H9 (cell line): ENCODE results near the gene CLCN2. TPM values are rescaled to one million over a fixed set of nuclear protein-coding genes. Genes with fewer than 3 reads are reported as not detected.
A peak's percentile ranks its signal among the peaks of the same experiment; 100 is the strongest.

Source experiments
- DNase-seq: peaks from one replicate; pipeline ENCODE4 v3.0.0-alpha.2; 2017
- H2AFZ ChIP-seq: one replicate; pipeline ENCODE4 v1.6.1; 2013; ENCODE audit warnings: mild to moderate bottlenecking, low read length, control low read depth, moderate library complexity
- H2AK5ac ChIP-seq: 2 replicates; pipeline ENCODE4 v1.6.1; 2013; ENCODE audit warnings: low read length, control low read depth, mixed read lengths; ENCODE audit not compliant: insufficient read length
- H2BK120ac ChIP-seq: one replicate; pipeline ENCODE4 v1.6.1; 2013; ENCODE audit warnings: low read depth, mild to moderate bottlenecking, low read length, control low read depth, inconsistent platforms; ENCODE audit not compliant: poor library complexity, severe bottlenecking
- H2BK12ac ChIP-seq: 2 replicates; pipeline ENCODE4 v1.6.1; 2013; ENCODE audit warnings: low read length, control low read depth, mixed read lengths, low read depth; ENCODE audit not compliant: insufficient read length
- H2BK15ac ChIP-seq: 2 replicates; pipeline ENCODE4 v1.6.1; 2013; ENCODE audit warnings: low read depth, low read length, control low read depth
- H2BK20ac ChIP-seq: one replicate; pipeline ENCODE4 v1.6.1; 2013; ENCODE audit warnings: low read depth, mild to moderate bottlenecking, low read length, control low read depth, inconsistent platforms; ENCODE audit not compliant: poor library complexity, severe bottlenecking
- H2BK5ac ChIP-seq: 2 replicates; pipeline ENCODE4 v1.6.1; 2013; ENCODE audit warnings: low read length, control low read depth, mixed read lengths; ENCODE audit not compliant: insufficient read length
- H3K14ac ChIP-seq: 2 replicates; pipeline ENCODE4 v1.6.1; 2013; ENCODE audit warnings: low read length, control low read depth; ENCODE audit not compliant: insufficient read depth
- H3K18ac ChIP-seq: 2 replicates; pipeline ENCODE4 v1.6.1; 2013; ENCODE audit warnings: low read depth, mild to moderate bottlenecking, mixed read lengths, low read length, control low read depth; ENCODE audit not compliant: insufficient read length
- H3K23ac ChIP-seq: 2 replicates; pipeline ENCODE4 v1.6.1; 2013; ENCODE audit warnings: low read length, control low read depth, mixed read lengths, low read depth; ENCODE audit not compliant: insufficient read length
- H3K23me2 ChIP-seq: 2 replicates; pipeline ENCODE4 v1.6.1; 2013; ENCODE audit warnings: low read depth, mild to moderate bottlenecking, mixed read lengths, low read length, control low read depth; ENCODE audit not compliant: insufficient read length, poor library complexity, severe bottlenecking
- H3K27ac ChIP-seq: 2 replicates; pipeline ENCODE4 v1.5.1; 2013; ENCODE audit warnings: low read length, control low read depth, mixed read lengths, low read depth; ENCODE audit not compliant: insufficient read length
- H3K27me3 ChIP-seq: 2 replicates; pipeline ENCODE4 v1.6.1; 2013; ENCODE audit warnings: low read length, control low read depth, inconsistent platforms; ENCODE audit not compliant: insufficient read depth
- H3K4ac ChIP-seq: 2 replicates; pipeline ENCODE4 v1.6.1; 2013; ENCODE audit warnings: low read depth, mild to moderate bottlenecking, control low read depth, inconsistent platforms, low read length, moderate library complexity
- H3K4me1 ChIP-seq: 2 replicates; pipeline ENCODE4 v1.6.1; 2013; ENCODE audit warnings: low read length, control low read depth, inconsistent platforms; ENCODE audit not compliant: insufficient read depth
- H3K4me2 ChIP-seq: 2 replicates; pipeline ENCODE4 v1.6.1; 2013; ENCODE audit warnings: low read length, control low read depth, mixed read lengths; ENCODE audit not compliant: insufficient read length, insufficient read depth
- H3K56ac ChIP-seq: 2 replicates; pipeline ENCODE4 v1.6.1; 2013; ENCODE audit warnings: low read depth, mild to moderate bottlenecking, mixed read lengths, low read length, control low read depth; ENCODE audit not compliant: insufficient read length
- H3K79me1 ChIP-seq: 2 replicates; pipeline ENCODE4 v1.6.1; 2013; ENCODE audit warnings: low read depth, mild to moderate bottlenecking, moderate library complexity, low read length, control low read depth, inconsistent platforms; ENCODE audit not compliant: insufficient read depth, poor library complexity, severe bottlenecking
- H3K79me2 ChIP-seq: 2 replicates; pipeline ENCODE4 v1.6.1; 2013; ENCODE audit warnings: low read length, control low read depth, inconsistent platforms; ENCODE audit not compliant: insufficient read depth
- H3K9ac ChIP-seq: 2 replicates; pipeline ENCODE4 v1.6.1; 2013; ENCODE audit warnings: low read length, control low read depth, mixed read lengths; ENCODE audit not compliant: insufficient read length; ENCODE audit errors: extremely low read depth
- H3K9me3 ChIP-seq: one replicate; pipeline ENCODE4 v1.6.1; 2013; ENCODE audit warnings: low read depth, low read length, inconsistent platforms; ENCODE audit not compliant: control insufficient read depth
- H3T11ph ChIP-seq: one replicate; pipeline ENCODE4 v1.6.1; 2013; ENCODE audit warnings: mild to moderate bottlenecking, low read length, control low read depth, inconsistent platforms
- H4K20me1 ChIP-seq: one replicate; pipeline ENCODE4 v1.6.1; 2013; ENCODE audit not compliant: control insufficient read depth, insufficient read length, insufficient read depth
- H4K5ac ChIP-seq: 2 replicates; pipeline ENCODE4 v1.6.1; 2013; ENCODE audit warnings: low read depth, mild to moderate bottlenecking, mixed read lengths, low read length, control low read depth; ENCODE audit not compliant: insufficient read length
- H4K8ac ChIP-seq: replicated peaks from 2 replicates; pipeline ENCODE4 v1.6.1; 2013; ENCODE audit warnings: low read length, control low read depth, mixed read lengths, low read depth; ENCODE audit not compliant: insufficient read length
- H4K91ac ChIP-seq: 2 replicates; pipeline ENCODE4 v1.6.1; 2013; ENCODE audit warnings: low read depth, mild to moderate bottlenecking, moderate library complexity, mixed read lengths, low read length, control low read depth; ENCODE audit not compliant: insufficient read length
- H3K27ac Mint-ChIP-seq, 3 experiments: 2 replicates in 2 of 3; 3 replicates in 1 of 3; pipeline ENCODE4 v1.8.0; 2020 to 2021; ENCODE audit warnings: mixed read lengths in 3 of 3, mild to moderate bottlenecking in 1 of 3, moderate library complexity in 1 of 3
- H3K27me3 Mint-ChIP-seq: 2 replicates; pipeline ENCODE4 v1.8.0; 2021; ENCODE audit warnings: low read depth, mild to moderate bottlenecking, moderate library complexity, mixed read lengths
- H3K36me3 Mint-ChIP-seq, 3 experiments: 2 replicates in 2 of 3; 3 replicates in 1 of 3; pipeline ENCODE4 v1.8.0; 2020 to 2021; ENCODE audit warnings: low read depth in 3 of 3, mixed read lengths in 3 of 3; ENCODE audit not compliant: insufficient read depth in 1 of 3
- H3K4me1 Mint-ChIP-seq, 2 experiments: 2 replicates each; pipeline ENCODE4 v1.8.0; 2020; ENCODE audit warnings: mixed read lengths in 2 of 2
- H3K4me3 Mint-ChIP-seq, 2 experiments: 2 replicates in 1 of 2; 3 replicates in 1 of 2; pipeline ENCODE4 v1.8.0; 2020 to 2021; ENCODE audit warnings: mild to moderate bottlenecking in 2 of 2, mixed read lengths in 2 of 2, moderate library complexity in 1 of 2
- H3K9me3 Mint-ChIP-seq, 2 experiments: 2 replicates in 1 of 2; 3 replicates in 1 of 2; pipeline ENCODE4 v1.8.0; 2020; ENCODE audit warnings: mild to moderate bottlenecking in 2 of 2, mixed read lengths in 2 of 2, moderate library complexity in 1 of 2
- WGBS: extraction: QIAGEN DNeasy Blood & Tissue Kit; methylation state at CpG from one replicate; pipeline ENCODE4 v1.1.7; 2013; ENCODE audit warnings: missing lambda C conversion rate, low lambda C conversion rate, mixed read lengths; ENCODE audit not compliant: insufficient read length; ENCODE audit errors: extremely low coverage; 5-methylcytosine and 5-hydroxymethylcytosine counted together
- total RNA-seq: library from RNA; stranded (reverse); gene quantifications from 2 replicates; pipeline ENCODE4 v1.2.1, GENCODE V29; 2021
- TF ChIP-seq, protein P1 (sequence below): fragments of 200-600 bp; sonication (generic); conservative IDR thresholded peaks from 3 replicates; pipeline ENCODE4 v1.8.0; 2021; ENCODE audit warnings: antibody characterized with exemption, mild to moderate bottlenecking

CLCN2 gene
- total RNA-seq, 1 experiment from 2014 or later, result 17.2 TPM

DNA sequence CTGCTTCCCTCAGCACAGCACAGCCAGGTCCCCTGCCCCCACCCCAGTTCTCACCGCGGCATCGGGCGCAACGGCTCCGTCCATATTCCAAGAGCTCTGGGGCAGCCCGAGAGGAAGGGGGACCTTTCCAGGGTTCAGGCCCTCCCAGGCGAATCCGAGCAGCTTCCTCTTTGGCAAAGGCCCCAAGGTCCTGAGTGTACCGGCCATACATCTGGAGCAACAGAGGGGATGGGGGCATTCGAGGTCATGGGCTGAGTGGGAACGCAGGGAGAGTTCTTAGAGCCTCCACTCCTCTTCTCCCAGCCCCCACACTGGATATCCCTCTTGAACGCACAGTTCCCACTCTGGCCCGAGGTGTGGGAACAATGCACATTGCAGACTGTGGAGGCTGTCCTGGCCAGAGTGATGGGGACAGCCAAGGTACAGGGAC, 2.5 kb downstream of the CLCN2 start:
- H3K27me3 ChIP-seq, result no peaks in the 10 kb centered on the region; the same call in 1 of the 2 replicates

More for the DNA sequence above, 2.5 kb downstream of the CLCN2 start:
- H2AK5ac ChIP-seq, result no peak overlapping the region
- no CpG with 5 or more reads among the region's 14 CpGs for WGBS
- H3K23ac ChIP-seq, result no peak overlapping the region
- no peak overlapping the region for H4K91ac ChIP-seq
- H4K20me1 ChIP-seq, result peaks cover 2% of the 10 kb centered on the region
- Mint-ChIP-seq H3K36me3 (peaks cover 15 to 36% (median 33%) of the 10 kb centered on the region in 3 experiments; a peak in 6 of 7 replicates), H3K27ac (no peak overlapping the region), H3K9me3 (no peaks in the 10 kb centered on the region; a peak in 1 of 5 replicates), H3K4me3 (peak overlapping the region in 1 of 2 experiments; percentile 10; a peak in 1 of 5 replicates), H3K4me1 (peaks cover 18 to 24% of the 10 kb centered on the region in 2 experiments), H3K27me3 (peaks cover 8% of the 10 kb centered on the region)
- no peaks in the 10 kb centered on the region for H3K9me3 ChIP-seq
- no peak overlapping the region for H3K56ac ChIP-seq
- H2BK12ac ChIP-seq, result no peak overlapping the region
- TF ChIP-seq, protein P1, sequence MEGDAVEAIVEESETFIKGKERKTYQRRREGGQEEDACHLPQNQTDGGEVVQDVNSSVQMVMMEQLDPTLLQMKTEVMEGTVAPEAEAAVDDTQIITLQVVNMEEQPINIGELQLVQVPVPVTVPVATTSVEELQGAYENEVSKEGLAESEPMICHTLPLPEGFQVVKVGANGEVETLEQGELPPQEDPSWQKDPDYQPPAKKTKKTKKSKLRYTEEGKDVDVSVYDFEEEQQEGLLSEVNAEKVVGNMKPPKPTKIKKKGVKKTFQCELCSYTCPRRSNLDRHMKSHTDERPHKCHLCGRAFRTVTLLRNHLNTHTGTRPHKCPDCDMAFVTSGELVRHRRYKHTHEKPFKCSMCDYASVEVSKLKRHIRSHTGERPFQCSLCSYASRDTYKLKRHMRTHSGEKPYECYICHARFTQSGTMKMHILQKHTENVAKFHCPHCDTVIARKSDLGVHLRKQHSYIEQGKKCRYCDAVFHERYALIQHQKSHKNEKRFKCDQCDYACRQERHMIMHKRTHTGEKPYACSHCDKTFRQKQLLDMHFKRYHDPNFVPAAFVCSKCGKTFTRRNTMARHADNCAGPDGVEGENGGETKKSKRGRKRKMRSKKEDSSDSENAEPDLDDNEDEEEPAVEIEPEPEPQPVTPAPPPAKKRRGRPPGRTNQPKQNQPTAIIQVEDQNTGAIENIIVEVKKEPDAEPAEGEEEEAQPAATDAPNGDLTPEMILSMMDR, result no peak
- no peak overlapping the region for H3K4me2 ChIP-seq
- no peaks in the 10 kb centered on the region; the same call in 1 of the 2 replicates for H3K79me2 ChIP-seq
- no peak overlapping the region for H2AFZ ChIP-seq
- no peak overlapping the region for H3K4ac ChIP-seq
- no peak overlapping the region for H3K18ac ChIP-seq
- H2BK20ac ChIP-seq, result no peak overlapping the region
- H3K4me1 ChIP-seq, result peaks cover 2% of the 10 kb centered on the region; the same call in 1 of the 2 replicates
- DNase-seq, result peak; percentile 21
- H2BK15ac ChIP-seq, result no peak overlapping the region
- no peak overlapping the region for H4K5ac ChIP-seq
- H3K79me1 ChIP-seq, result no peaks in the 10 kb centered on the region
- no peak overlapping the region for H2BK5ac ChIP-seq
- H3K9ac ChIP-seq, result no peak overlapping the region
- no peak overlapping the region for H4K8ac ChIP-seq
- H2BK120ac ChIP-seq, result no peak overlapping the region
- no peak overlapping the region for H3K14ac ChIP-seq
- H3T11ph ChIP-seq, result no peak overlapping the region
- peaks cover 25% of the 10 kb centered on the region for H3K23me2 ChIP-seq
- H3K27ac ChIP-seq, result no peak overlapping the region
